ENCODE results near the gene ATP10A. TPM values are rescaled to one million over a fixed set of nuclear protein-coding genes. Genes with fewer than 3 reads are reported as not detected.

ATP10A gene
- total RNA-seq, 1 experiment from 2014 or later = 0.02 TPM

GRCh38 chr15:25884370-25884769 is 21.2 kb upstream of the ATP10A start:
- peaks cover 3 to 14% of the 10 kb centered on the region in 2 experiments; a peak in 2 of 4 replicates for H3K9me3 ChIP-seq (ENCODE audit: control insufficient read depth in 1 of 2, insufficient read depth in 1 of 2, low read depth in 1 of 2, low read length in 2 of 2)
- H3K36me3 ChIP-seq (ENCODE audit: control insufficient read depth in 1 of 2, insufficient read depth in 2 of 2, low read length in 2 of 2) = no peaks in the 10 kb centered on the region
- no peaks in the 10 kb centered on the region for H3K4me1 ChIP-seq (ENCODE audit: control insufficient read depth in 1 of 2, insufficient read depth in 2 of 2, low read length in 2 of 2)
- no peaks in the 10 kb centered on the region for H3K27me3 ChIP-seq (ENCODE audit: insufficient read depth, low read length)
- no peak overlapping the region for H3K4me2 ChIP-seq (ENCODE audit: low read length)
- no peak overlapping the region for H3K27ac ChIP-seq (ENCODE audit: low read depth, low read length)
- BruUV-seq (replicated peaks) = no TSS peak
- ChIA-PET RAD21 (ENCODE audit: low non-redundant PET in 1 of 2, low total read pairs in 2 of 2, uncharacterized antibody in 2 of 2, unreplicated experiment in 2 of 2) (no interaction called here), POLR2A (no interaction called here), CTCF (no interaction called here)
- H2AFZ ChIP-seq (ENCODE audit: low read depth, low read length, poor library complexity, severe bottlenecking) = no peak overlapping the region
- ATAC-seq = no peak
- intact Hi-C loops (cut with micrococcal nuclease) = no loop called here
- no peak overlapping the region for H3K9ac ChIP-seq (ENCODE audit: low read length)
- DNase-seq (ENCODE audit: low read depth, low spot score) = no peak
- H3K79me2 ChIP-seq (ENCODE audit: insufficient read depth, low read length) = no peaks in the 10 kb centered on the region
- H3K4me3 ChIP-seq (replicated peaks in 1 of 2; ENCODE audit: low read depth in 1 of 2, low read length in 2 of 2) = no peak overlapping the region
- H4K20me1 ChIP-seq (ENCODE audit: insufficient read depth) = no peaks in the 10 kb centered on the region
- H3K9me2 ChIP-seq (ENCODE audit: insufficient read depth) = no peaks in the 10 kb centered on the region
- TF ChIP-seq ZBTB33 (IDR thresholded peaks at IDR 0.05; ENCODE audit: extremely low read depth, insufficient replicate concordance, low read length) (no peak), EZH2phosphoT487 (IDR thresholded peaks at IDR 0.05; ENCODE audit: borderline replicate concordance) (no peak)

GRCh38 chr15:25883463-25884259 is 20.5 kb upstream of the ATP10A start:
- no peak for DNase-seq (ENCODE audit: low read depth, low spot score)
- H3K9me2 ChIP-seq (ENCODE audit: insufficient read depth) = no peaks in the 10 kb centered on the region
- ATAC-seq = no peak
- H3K9ac ChIP-seq (ENCODE audit: low read length) = no peak overlapping the region
- no peaks in the 10 kb centered on the region for H4K20me1 ChIP-seq (ENCODE audit: insufficient read depth)
- H3K4me2 ChIP-seq (ENCODE audit: low read length) = no peak overlapping the region
- H3K36me3 ChIP-seq (ENCODE audit: control insufficient read depth in 1 of 2, insufficient read depth in 2 of 2, low read length in 2 of 2) = no peaks in the 10 kb centered on the region
- no peaks in the 10 kb centered on the region for H3K4me1 ChIP-seq (ENCODE audit: control insufficient read depth in 1 of 2, insufficient read depth in 2 of 2, low read length in 2 of 2)
- H2AFZ ChIP-seq (ENCODE audit: low read depth, low read length, poor library complexity, severe bottlenecking) = no peak overlapping the region
- no peak overlapping the region for H3K4me3 ChIP-seq (replicated peaks in 1 of 2; ENCODE audit: low read depth in 1 of 2, low read length in 2 of 2)
- ChIA-PET POLR2A (no interaction called here), CTCF (no interaction called here), RAD21 (ENCODE audit: low non-redundant PET in 1 of 2, low total read pairs in 2 of 2, uncharacterized antibody in 2 of 2, unreplicated experiment in 2 of 2) (no interaction called here)
- intact Hi-C loops (cut with micrococcal nuclease) = no loop called here
- no TSS peak for BruUV-seq (replicated peaks)
- no peaks in the 10 kb centered on the region for H3K27me3 ChIP-seq (ENCODE audit: insufficient read depth, low read length)
- H3K79me2 ChIP-seq (ENCODE audit: insufficient read depth, low read length) = no peaks in the 10 kb centered on the region
- H3K9me3 ChIP-seq (ENCODE audit: control insufficient read depth in 1 of 2, insufficient read depth in 1 of 2, low read depth in 1 of 2, low read length in 2 of 2) = peaks cover 3 to 11% of the 10 kb centered on the region in 2 experiments; a peak in 2 of 4 replicates
- no peak overlapping the region for H3K27ac ChIP-seq (ENCODE audit: low read depth, low read length)
- TF ChIP-seq SP1 (IDR thresholded peaks at IDR 0.05; ENCODE audit: low read depth) (no peak), CEBPB (IDR thresholded peaks at IDR 0.05; ENCODE audit: low read depth) (no peak), ELF1 (IDR thresholded peaks at IDR 0.05; ENCODE audit: borderline replicate concordance, low read depth) (no peak), SRF (IDR thresholded peaks at IDR 0.05; ENCODE audit: low read depth) (no peak), ZFX (IDR thresholded peaks at IDR 0.05) (no peak), ATF3 (IDR thresholded peaks at IDR 0.05) (no peak), ZNF274 (IDR thresholded peaks at IDR 0.05; ENCODE audit: low read depth, low read length) (no peak), RAD21 (IDR thresholded peaks at IDR 0.05; ENCODE audit: low read depth) (no peak), CTCF (IDR thresholded peaks at IDR 0.05 in 2 of 3, conservative IDR thresholded peaks at IDR 0.05 in 1 of 3; ENCODE audit: borderline replicate concordance in 1 of 3, insufficient read depth in 1 of 3, low read depth in 2 of 3, low read length in 2 of 3) (no peak), JUND (IDR thresholded peaks at IDR 0.05) (no peak), EZH2phosphoT487 (IDR thresholded peaks at IDR 0.05; ENCODE audit: borderline replicate concordance) (no peak), CBX3 (IDR thresholded peaks at IDR 0.05; ENCODE audit: low read depth) (no peak), YY1 (IDR thresholded peaks at IDR 0.05; ENCODE audit: extremely low read depth, insufficient replicate concordance, low read depth, low read length) (no peak), EGR1 (IDR thresholded peaks at IDR 0.05; ENCODE audit: low read depth) (no peak), SIN3A (IDR thresholded peaks at IDR 0.05; ENCODE audit: low read depth) (no peak), POLR2A (IDR thresholded peaks at IDR 0.05; ENCODE audit: borderline replicate concordance, extremely low read depth, insufficient read depth, insufficient read length) (no peak), POLR2AphosphoS5 (IDR thresholded peaks at IDR 0.05; ENCODE audit: low read depth, low read length) (no peak)
